WI38 (cell line): ENCODE measurements around the gene ZFAND2B.

ENCODE experiments used
- H3K4me3 ChIP-seq: 2 replicates; pipeline ENCODE4 v1.5.1; 2011; ENCODE audit warnings: low read depth, mild to moderate bottlenecking, control low read depth, low read length
- TF ChIP-seq, protein P1 (sequence below): IDR thresholded peaks from 2 replicates; pipeline ENCODE4 v1.5.1; 2012; ENCODE audit warnings: low read depth, mild to moderate bottlenecking, control low read depth, low read length

ZFAND2B gene, protein sequence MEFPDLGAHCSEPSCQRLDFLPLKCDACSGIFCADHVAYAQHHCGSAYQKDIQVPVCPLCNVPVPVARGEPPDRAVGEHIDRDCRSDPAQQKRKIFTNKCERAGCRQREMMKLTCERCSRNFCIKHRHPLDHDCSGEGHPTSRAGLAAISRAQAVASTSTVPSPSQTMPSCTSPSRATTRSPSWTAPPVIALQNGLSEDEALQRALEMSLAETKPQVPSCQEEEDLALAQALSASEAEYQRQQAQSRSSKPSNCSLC

GRCh38 chr2:219206328-219207133, at the start of gene ZFAND2B:
Gene ZFAND2B, plus strand, starts transcription at chr2:219206782. Its CDS starts 206 bp downstream, at chr2:219206988.
- H3K4me3 ChIP-seq = peak within 1 kb of the TSS; percentile 73
- TF ChIP-seq, protein P1, sequence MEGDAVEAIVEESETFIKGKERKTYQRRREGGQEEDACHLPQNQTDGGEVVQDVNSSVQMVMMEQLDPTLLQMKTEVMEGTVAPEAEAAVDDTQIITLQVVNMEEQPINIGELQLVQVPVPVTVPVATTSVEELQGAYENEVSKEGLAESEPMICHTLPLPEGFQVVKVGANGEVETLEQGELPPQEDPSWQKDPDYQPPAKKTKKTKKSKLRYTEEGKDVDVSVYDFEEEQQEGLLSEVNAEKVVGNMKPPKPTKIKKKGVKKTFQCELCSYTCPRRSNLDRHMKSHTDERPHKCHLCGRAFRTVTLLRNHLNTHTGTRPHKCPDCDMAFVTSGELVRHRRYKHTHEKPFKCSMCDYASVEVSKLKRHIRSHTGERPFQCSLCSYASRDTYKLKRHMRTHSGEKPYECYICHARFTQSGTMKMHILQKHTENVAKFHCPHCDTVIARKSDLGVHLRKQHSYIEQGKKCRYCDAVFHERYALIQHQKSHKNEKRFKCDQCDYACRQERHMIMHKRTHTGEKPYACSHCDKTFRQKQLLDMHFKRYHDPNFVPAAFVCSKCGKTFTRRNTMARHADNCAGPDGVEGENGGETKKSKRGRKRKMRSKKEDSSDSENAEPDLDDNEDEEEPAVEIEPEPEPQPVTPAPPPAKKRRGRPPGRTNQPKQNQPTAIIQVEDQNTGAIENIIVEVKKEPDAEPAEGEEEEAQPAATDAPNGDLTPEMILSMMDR = no peak

DNA sequence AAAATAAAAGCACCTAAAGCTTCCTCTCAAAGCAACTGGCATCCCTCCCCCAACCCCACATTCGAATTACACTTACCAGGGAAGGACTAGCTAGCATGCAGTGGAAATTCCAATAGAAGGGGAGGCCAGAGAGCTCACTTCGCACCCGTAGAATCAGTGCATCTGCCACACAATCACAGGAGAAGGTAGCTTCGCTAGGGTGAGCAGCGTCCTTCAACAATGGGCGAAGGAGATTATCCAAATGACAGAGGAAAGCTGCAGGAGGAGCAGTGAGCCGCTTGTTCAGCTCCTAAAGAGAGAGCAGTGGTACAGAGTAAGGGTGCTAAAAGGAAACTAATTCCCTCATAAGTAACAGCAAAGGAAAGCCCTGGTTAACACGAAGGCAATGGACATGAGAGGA, 49.2 kb upstream of the ZFAND2B start:
- no peak overlapping the region for H3K4me3 ChIP-seq

GRCh38 chr2:219158025-219158424, 48.6 kb upstream of the ZFAND2B start:
- no peak overlapping the region for H3K4me3 ChIP-seq
- TF ChIP-seq, protein P1 = no peak

More for the DNA sequence above, 49.2 kb upstream of the ZFAND2B start:
- TF ChIP-seq, protein P1 = no peak

DNA sequence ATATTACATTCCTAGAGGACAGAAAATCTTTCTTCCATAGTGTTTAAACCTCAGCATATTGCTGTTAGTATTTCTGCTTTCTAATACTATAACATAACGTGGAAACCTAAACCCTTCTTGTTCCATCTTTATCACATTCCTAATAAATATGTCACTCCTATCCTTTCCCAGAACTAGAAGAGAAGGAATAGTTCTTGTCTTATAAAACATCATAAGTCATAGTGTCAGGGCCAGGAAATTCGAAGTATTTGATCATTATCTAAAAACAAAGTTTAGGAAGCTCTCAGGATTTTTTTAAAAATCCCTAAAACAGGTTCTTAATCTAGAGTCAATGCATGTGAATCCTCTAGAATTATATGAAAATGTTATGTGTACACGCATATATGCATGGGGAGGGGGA, 48.0 kb upstream of the ZFAND2B start:
- TF ChIP-seq, protein P1 = no peak
- no peak overlapping the region for H3K4me3 ChIP-seq

DNA sequence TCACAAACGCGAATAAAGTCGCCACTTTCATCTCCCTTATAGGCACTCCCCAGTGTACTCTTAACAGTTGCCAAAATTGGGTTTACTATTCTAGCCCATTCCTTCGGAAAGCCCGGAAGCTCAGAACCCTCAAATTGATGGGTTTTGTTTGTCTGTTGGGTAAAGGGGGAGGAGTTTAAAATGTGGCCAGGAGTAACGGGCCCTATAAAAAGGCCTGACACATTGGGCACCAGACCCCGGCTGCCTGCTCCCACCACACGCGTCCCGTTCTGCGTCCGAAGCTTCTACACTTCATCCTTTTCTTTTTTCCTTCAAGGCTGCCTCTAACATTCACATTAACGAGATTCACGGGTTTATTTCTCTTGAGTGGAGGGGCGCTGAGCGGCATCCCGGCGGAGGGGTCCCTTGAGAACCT, 46.8 kb upstream of the ZFAND2B start:
- TF ChIP-seq, protein P1 = no peak
- peak overlapping the region; percentile 60 for H3K4me3 ChIP-seq

GRCh38 chr2:219160186-219161017, 46.2 kb upstream of the ZFAND2B start, which contains the start of gene NHEJ1:
Gene NHEJ1, minus strand, starts transcription at chr2:219160815. Its CDS starts 2,453 bp downstream, at chr2:219158362.
- TF ChIP-seq, protein P1 = peak; percentile 96
- H3K4me3 ChIP-seq = peak within 1 kb of the TSS; percentile 60
